IMR-90 (cell line): ENCODE results near the gene EPB41L1. TPM values are rescaled to one million over a fixed set of nuclear protein-coding genes. Genes with fewer than 3 reads are reported as not detected.
A peak's percentile ranks its signal among the peaks of the same experiment; 100 is the strongest.

Experiments used
- ATAC-seq: fragments of 200-7000 bp; cut with Tn5 transposase; 2 replicates; pipeline ENCODE4 v1.9.1; 2020; ENCODE audit warnings: low read depth, mild to moderate bottlenecking, moderate library complexity
- BruUV-seq: library from RNA; stranded (reverse); fragments of 400-500 nt; replicated peaks from 2 replicates; lab custom pipeline; 2021; lab: Mats Ljungman, UMichigan
- CTCF ChIA-PET: fragments of 300-600 bp; formaldehyde crosslinking; extraction: SDS; loops from one replicate; lab custom pipeline; 2021; ENCODE audit warnings: antibody characterized with exemption; lab: Yijun Ruan, JAX
- POLR2A ChIA-PET: fragments of 300-600 bp; sonication (Branson Sonifier 250); formaldehyde crosslinking; loops from one replicate; lab custom pipeline; 2022; ENCODE audit warnings: antibody characterized with exemption; ENCODE audit not compliant: unreplicated experiment; lab: Charles Lee
- DNase-seq: peaks from one replicate; pipeline ENCODE4 v3.0.0; 2013
- H2AFZ ChIP-seq: replicated peaks from 2 replicates; pipeline ENCODE3; 2013; ENCODE audit warnings: low read length, mild to moderate bottlenecking; ENCODE audit not compliant: poor library complexity
- H2AK5ac ChIP-seq: 2 replicates; pipeline ENCODE4 v1.6.1; 2013; ENCODE audit warnings: low read depth, low read length, inconsistent platforms
- H2AK9ac ChIP-seq: replicated peaks from 2 replicates; pipeline ENCODE3; 2013; ENCODE audit warnings: mild to moderate bottlenecking, low read depth, low read length, moderate library complexity; ENCODE audit not compliant: poor library complexity
- H2BK120ac ChIP-seq: 2 replicates; pipeline ENCODE4 v1.6.1; 2013; ENCODE audit warnings: low read depth, low read length, inconsistent platforms
- H2BK15ac ChIP-seq: 3 replicates; pipeline ENCODE4 v1.6.1; 2013; ENCODE audit warnings: low read depth, low read length, inconsistent platforms
- H2BK20ac ChIP-seq: 2 replicates; pipeline ENCODE4 v1.6.1; 2013; ENCODE audit warnings: low read depth, mild to moderate bottlenecking, inconsistent platforms, low read length, moderate library complexity
- H2BK5ac ChIP-seq: 2 replicates; pipeline ENCODE4 v1.6.1; 2013; ENCODE audit warnings: mild to moderate bottlenecking, low read depth, low read length, inconsistent platforms; ENCODE audit not compliant: poor library complexity, severe bottlenecking
- H3K14ac ChIP-seq: replicated peaks from 2 replicates; pipeline ENCODE4 v1.6.1; 2013; ENCODE audit warnings: low read depth, low read length, inconsistent platforms
- H3K18ac ChIP-seq: 2 replicates; pipeline ENCODE4 v1.6.1; 2013; ENCODE audit warnings: low read depth, low read length, control low read depth
- H3K23ac ChIP-seq: 2 replicates; pipeline ENCODE4 v1.6.1; 2013; ENCODE audit warnings: low read depth, low read length, inconsistent platforms
- H3K27ac ChIP-seq: 2 replicates; pipeline ENCODE4 v1.5.1; 2013; ENCODE audit warnings: mild to moderate bottlenecking, control low read depth, low read length; ENCODE audit not compliant: insufficient read depth
- H3K27me3 ChIP-seq: 2 replicates; pipeline ENCODE4 v1.6.1; 2013; ENCODE audit warnings: low read length; ENCODE audit not compliant: control insufficient read depth, insufficient read depth
- H3K36me3 ChIP-seq: 2 replicates; pipeline ENCODE4 v1.6.1; 2013; ENCODE audit warnings: low read length, mixed read lengths; ENCODE audit not compliant: control insufficient read depth, insufficient read depth
- H3K4ac ChIP-seq: 2 replicates; pipeline ENCODE4 v1.6.1; 2013; ENCODE audit warnings: low read depth, low read length, inconsistent platforms
- H3K4me1 ChIP-seq: 2 replicates; pipeline ENCODE4 v1.6.1; 2013; ENCODE audit warnings: low read length, mixed read lengths; ENCODE audit not compliant: control insufficient read depth, insufficient read depth
- H3K4me2 ChIP-seq: 2 replicates; pipeline ENCODE4 v1.6.1; 2013; ENCODE audit warnings: low read depth, mild to moderate bottlenecking, control low read depth, low read length, moderate library complexity
- H3K4me3 ChIP-seq: 2 replicates; pipeline ENCODE4 v1.5.1; 2013; ENCODE audit warnings: low read depth, mild to moderate bottlenecking, control low read depth, low read length, moderate library complexity; ENCODE audit not compliant: insufficient read depth
- H3K56ac ChIP-seq: 2 replicates; pipeline ENCODE4 v1.6.1; 2013; ENCODE audit warnings: low read length, inconsistent platforms; ENCODE audit not compliant: insufficient read depth; ENCODE audit errors: extremely low read depth
- H3K79me1 ChIP-seq, 2 experiments: 2 replicates each; pipeline ENCODE4 v1.6.1; 2013; ENCODE audit warnings: low read length in 2 of 2, inconsistent platforms in 1 of 2, low read depth in 1 of 2
- H3K9ac ChIP-seq: 2 replicates; pipeline ENCODE4 v1.6.1; 2013; ENCODE audit warnings: low read depth, low read length, control low read depth
- H3K9me1 ChIP-seq: 2 replicates; pipeline ENCODE4 v1.6.1; 2013; ENCODE audit warnings: low read length, inconsistent platforms; ENCODE audit not compliant: insufficient read depth
- H3K9me3 ChIP-seq: 2 replicates; pipeline ENCODE4 v1.6.1; 2013; ENCODE audit warnings: low read length; ENCODE audit not compliant: control insufficient read depth, insufficient read depth
- H4K20me1 ChIP-seq: 2 replicates; pipeline ENCODE4 v1.6.1; 2013; ENCODE audit warnings: low read length, inconsistent platforms; ENCODE audit not compliant: insufficient read depth
- H4K5ac ChIP-seq: 2 replicates; pipeline ENCODE4 v1.6.1; 2013; ENCODE audit warnings: mild to moderate bottlenecking, low read depth, low read length, control low read depth
- H4K8ac ChIP-seq, 2 experiments: 2 replicates each; pipeline ENCODE4 v1.6.1; 2013; ENCODE audit warnings: low read depth in 2 of 2, low read length in 2 of 2, control low read depth in 1 of 2, inconsistent platforms in 1 of 2
- H4K91ac ChIP-seq: 2 replicates; pipeline ENCODE4 v1.6.1; 2013; ENCODE audit warnings: low read depth, low read length, inconsistent platforms; ENCODE audit not compliant: insufficient read depth
- SMC3 ChIP-seq: fragments of 150-350 bp; IDR thresholded peaks from 2 replicates; pipeline ENCODE4 v1.6.1; 2016; ENCODE audit warnings: low read depth, mild to moderate bottlenecking, antibody characterized with exemption, low read length, moderate library complexity
- USF2 ChIP-seq: fragments of 150-350 bp; IDR thresholded peaks from 2 replicates; pipeline ENCODE4 v1.6.1; 2017; ENCODE audit warnings: mild to moderate bottlenecking, antibody characterized with exemption, low read length, low read depth
- WGBS, 2 experiments: methylation state at CpG; one replicate each; pipeline versions ENCODE4 v1.1.5 to v1.1.7; 2013; ENCODE audit warnings: missing lambda C conversion rate in 2 of 2; ENCODE audit not compliant: insufficient read length in 1 of 2; ENCODE audit errors: extremely low coverage in 2 of 2; 5-methylcytosine and 5-hydroxymethylcytosine counted together
- dilution Hi-C: fragments of 300-500 bp; cut with HindIII; formaldehyde crosslinking; loops from one replicate; pipeline ENCODE4 v1.14.3; 2018; ENCODE audit warnings: low sequenced_read_pairs; ENCODE audit not compliant: unreplicated experiment
- in situ Hi-C: fragments of 300-500 bp; cut with MboI; formaldehyde crosslinking; loops from 3 replicates; pipeline ENCODE4 v1.14.3; 2019; ENCODE audit warnings: low sequenced_read_pairs, inconsistent platforms, mixed read lengths
- intact Hi-C: fragments of 100-400 bp; cut with micrococcal nuclease; formaldehyde crosslinking; loops from 2 replicates; pipeline ENCODE4 v1.10.0; 2022
- polyA plus RNA-seq, 3 experiments: library from polyadenylated mRNA; depleted of rRNA; stranded (reverse); fragments of >200 nt; gene quantifications; 2 replicates each; pipeline ENCODE4 v1.2.3, GENCODE V29; 2012; ENCODE audit warnings: low replicate concordance in 1 of 3
- total RNA-seq: library from RNA; depleted of rRNA; stranded (reverse); fragments of >200 nt; gene quantifications from 2 replicates; pipeline ENCODE4 v1.2.3, GENCODE V29; 2012

The EPB41L1 gene
- total and polyA plus RNA-seq, 2 of the 4 experiments (the other 2 are of a cell fraction) = 12.5 to 33.7 TPM

GRCh38 chr20:36173451-36173933 is 19.0 kb downstream of the EPB41L1 start:
- Histone ChIP-seq H4K20me1 (no peaks in the 10 kb centered on the region; the same call in 1 of the 2 replicates), H2BK5ac (no peak overlapping the region), H3K18ac (no peak overlapping the region), H4K5ac (no peak overlapping the region), H2AK9ac (no peak overlapping the region), H3K27me3 (no peaks in the 10 kb centered on the region), H3K56ac (no peak overlapping the region), H3K27ac (no peak overlapping the region), H3K79me1 (peaks cover 3 to 8% of the 10 kb centered on the region in 2 experiments; a peak in 3 of 4 replicates), H2BK120ac (no peak overlapping the region), H4K91ac (no peak overlapping the region), H4K8ac (no peak overlapping the region), H3K9me3 (no peaks in the 10 kb centered on the region), H3K14ac (no peak overlapping the region), H2AK5ac (no peak overlapping the region; the same call in 1 of the 2 replicates), H3K4me3 (no peak overlapping the region), H3K36me3 (no peaks in the 10 kb centered on the region), H3K4ac (no peak overlapping the region), H3K4me1 (peaks cover 9% of the 10 kb centered on the region), H3K9me1 (peaks cover 8% of the 10 kb centered on the region), H2AFZ (no peak overlapping the region), H3K4me2 (no peak overlapping the region), H3K23ac (no peak overlapping the region), H3K9ac (no peak overlapping the region), H2BK15ac (no peak overlapping the region), H2BK20ac (no peak overlapping the region)
- no peak; the same call in 1 of the 2 replicates for ATAC-seq
- no peak for TF ChIP-seq SMC3
- TF ChIP-seq USF2 = peak; percentile 41
- DNase-seq = peak; percentile 13
- BruUV-seq = no TSS peak
- in situ Hi-C loops = no loop called here
- dilution Hi-C loops = no loop called here
- ChIA-PET POLR2A (no interaction called here), CTCF (no interaction called here)
- WGBS, 2 experiments = 13% methylated on average over 7 of the region's 11 CpGs; no CpG with 5 or more reads in 1 of the 2 experiments
- intact Hi-C loops = no loop called here
